ENCODE data around the gene RBM20.

- TF ChIP-seq, protein P1, sequence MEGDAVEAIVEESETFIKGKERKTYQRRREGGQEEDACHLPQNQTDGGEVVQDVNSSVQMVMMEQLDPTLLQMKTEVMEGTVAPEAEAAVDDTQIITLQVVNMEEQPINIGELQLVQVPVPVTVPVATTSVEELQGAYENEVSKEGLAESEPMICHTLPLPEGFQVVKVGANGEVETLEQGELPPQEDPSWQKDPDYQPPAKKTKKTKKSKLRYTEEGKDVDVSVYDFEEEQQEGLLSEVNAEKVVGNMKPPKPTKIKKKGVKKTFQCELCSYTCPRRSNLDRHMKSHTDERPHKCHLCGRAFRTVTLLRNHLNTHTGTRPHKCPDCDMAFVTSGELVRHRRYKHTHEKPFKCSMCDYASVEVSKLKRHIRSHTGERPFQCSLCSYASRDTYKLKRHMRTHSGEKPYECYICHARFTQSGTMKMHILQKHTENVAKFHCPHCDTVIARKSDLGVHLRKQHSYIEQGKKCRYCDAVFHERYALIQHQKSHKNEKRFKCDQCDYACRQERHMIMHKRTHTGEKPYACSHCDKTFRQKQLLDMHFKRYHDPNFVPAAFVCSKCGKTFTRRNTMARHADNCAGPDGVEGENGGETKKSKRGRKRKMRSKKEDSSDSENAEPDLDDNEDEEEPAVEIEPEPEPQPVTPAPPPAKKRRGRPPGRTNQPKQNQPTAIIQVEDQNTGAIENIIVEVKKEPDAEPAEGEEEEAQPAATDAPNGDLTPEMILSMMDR (optimal IDR thresholded peaks at IDR 0.05 in 1 of 3, IDR thresholded peaks at IDR 0.05 in 1 of 3, conservative IDR thresholded peaks at IDR 0.05 in 1 of 3; ENCODE audit: extremely low read depth in 1 of 3, insufficient read depth in 2 of 3, low read length in 3 of 3): no peak
- TF ChIP-seq EZH2 (IDR thresholded peaks at IDR 0.05; ENCODE audit: low read length): no peak
Observed at GRCh38 chr10:110762109-110762848, 118.1 kb downstream of the RBM20 start.

All from keratinocyte (primary cell).